ENCODE data around the gene LRIF1. TPM values are rescaled to one million over a fixed set of nuclear protein-coding genes. Genes with fewer than 3 reads are reported as not detected.

Gene LRIF1
- 8.8 and 17.0 TPM in 2 replicates for total RNA-seq

GRCh38 chr1:110963691-110964454, at the start of gene LRIF1:
LRIF1 (minus strand) TSS chr1:110963922; CDS start chr1:110963688, 234 bp downstream.

Other genes with a start within 250 kb of the LRIF1 start
- not detected in 2 replicates for gene CD53, start 90.8 kb downstream of the LRIF1 start, total RNA-seq
- gene DRAM2, start 176.2 kb upstream of the LRIF1 start, total RNA-seq, result 40.2 and 41.3 TPM in 2 replicates
- 24.8 and 35.0 TPM in 2 replicates for gene CEPT1, start 176.3 kb upstream of the LRIF1 start, total RNA-seq
- 15.0 and 15.1 TPM in 2 replicates for gene DENND2D, start 236.7 kb upstream of the LRIF1 start, total RNA-seq